Measurements from ENCODE around the gene TTC9.

The TTC9 gene

DNA sequence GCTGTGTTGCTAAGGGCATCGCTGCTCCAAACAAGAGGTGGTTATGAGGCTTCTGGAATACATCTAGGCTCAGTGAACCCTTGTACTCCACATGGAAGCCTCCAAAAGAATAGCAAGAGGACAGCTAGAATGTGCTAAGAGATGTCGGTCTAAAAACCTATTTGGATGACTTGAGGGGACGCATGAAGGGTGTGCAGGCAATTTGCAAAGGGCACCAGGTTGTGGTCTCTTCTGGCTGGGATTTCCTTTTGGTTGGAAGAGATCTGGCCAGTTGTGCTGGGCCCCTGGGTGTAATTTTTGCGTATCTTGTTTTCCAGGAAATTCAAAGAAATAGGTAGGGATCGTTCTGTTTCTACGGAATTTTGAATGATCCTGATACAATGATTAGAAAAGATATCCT is 4.2 kb downstream of the TTC9 start:
- no peak for DNase-seq (ENCODE audit: low read depth)

DNA sequence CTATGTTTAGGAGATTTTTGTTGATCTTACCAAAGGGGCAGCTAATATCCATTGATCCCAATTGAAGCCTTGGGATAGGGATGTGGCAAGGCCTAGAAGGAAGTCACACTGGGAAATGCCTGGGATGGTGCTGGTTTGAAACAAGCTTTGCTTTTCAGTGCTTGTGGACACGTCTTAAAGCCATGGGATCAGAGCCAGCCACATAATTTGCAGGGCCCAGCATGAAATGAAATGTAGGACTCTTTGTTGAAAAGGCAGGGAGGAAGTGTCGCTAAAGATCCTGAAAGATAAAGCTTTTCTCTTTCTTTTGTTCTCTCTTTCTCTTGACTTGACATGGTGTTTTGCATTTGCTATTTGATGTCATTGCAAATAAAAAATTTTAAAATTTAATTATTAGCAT is 5.0 kb downstream of the TTC9 start:
- DNase-seq (ENCODE audit: low read depth) = no peak

DNA sequence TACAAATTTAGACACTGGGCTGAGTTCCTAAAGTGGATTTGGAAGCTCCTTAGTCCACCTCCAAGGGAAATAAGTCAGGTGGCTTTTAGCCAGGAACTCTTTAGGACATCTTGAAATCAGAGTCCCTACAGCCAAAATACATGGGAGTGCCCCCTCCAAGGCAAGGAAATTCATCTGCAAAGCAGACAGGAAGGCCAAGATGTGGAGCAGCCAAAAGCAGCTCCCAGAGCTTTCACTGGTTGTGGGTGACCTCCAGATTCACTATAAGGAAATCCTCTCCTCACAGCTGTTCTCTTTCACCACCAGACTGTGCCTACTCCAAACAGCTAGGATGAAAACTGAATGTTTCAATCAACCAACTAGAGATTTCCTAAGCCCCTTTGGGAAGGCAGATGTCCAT is 6.6 kb downstream of the TTC9 start:
- DNase-seq (ENCODE audit: low read depth) = no peak

DNA sequence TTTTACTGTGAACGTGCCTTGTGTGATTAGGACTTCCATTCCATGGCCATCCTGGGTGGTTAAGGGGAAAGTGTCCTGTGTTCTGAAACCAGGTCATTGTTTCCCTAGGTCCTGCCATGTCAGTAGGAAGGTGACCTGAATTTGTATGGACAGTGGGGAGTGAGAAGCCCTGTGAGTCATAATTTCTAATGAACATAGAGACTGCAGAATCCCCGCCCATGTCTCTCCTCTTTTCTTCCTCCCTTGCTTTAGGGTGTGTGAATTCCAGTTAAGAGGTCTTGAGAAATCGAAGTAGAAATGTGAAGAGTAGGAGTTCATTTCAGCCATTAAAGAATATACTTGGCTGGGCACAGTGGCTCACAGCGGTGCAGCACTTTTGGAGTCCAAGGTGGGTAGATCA is 8.1 kb downstream of the TTC9 start:
- DNase-seq (ENCODE audit: low read depth) = no peak

DNA sequence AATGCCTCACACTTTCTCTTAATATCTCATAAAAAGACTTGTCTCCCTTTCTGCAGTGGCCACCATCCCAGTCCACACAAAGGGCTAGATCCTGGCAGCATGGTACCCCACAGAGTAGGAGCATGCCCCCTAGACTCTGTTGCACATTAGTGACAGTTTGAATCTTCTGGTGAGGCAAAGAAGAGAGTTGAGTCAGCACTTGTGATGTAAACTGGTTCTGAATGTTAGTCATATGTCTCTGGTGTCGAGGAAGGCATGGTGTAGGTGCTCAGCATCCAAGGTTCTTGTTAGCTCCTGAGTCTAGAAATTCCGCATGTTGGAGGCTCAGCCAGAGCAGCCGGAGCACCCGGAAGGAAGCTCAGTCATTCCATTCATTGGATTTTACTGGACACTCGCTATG is 9.8 kb downstream of the TTC9 start:
- no peak for DNase-seq (ENCODE audit: low read depth)

DNA sequence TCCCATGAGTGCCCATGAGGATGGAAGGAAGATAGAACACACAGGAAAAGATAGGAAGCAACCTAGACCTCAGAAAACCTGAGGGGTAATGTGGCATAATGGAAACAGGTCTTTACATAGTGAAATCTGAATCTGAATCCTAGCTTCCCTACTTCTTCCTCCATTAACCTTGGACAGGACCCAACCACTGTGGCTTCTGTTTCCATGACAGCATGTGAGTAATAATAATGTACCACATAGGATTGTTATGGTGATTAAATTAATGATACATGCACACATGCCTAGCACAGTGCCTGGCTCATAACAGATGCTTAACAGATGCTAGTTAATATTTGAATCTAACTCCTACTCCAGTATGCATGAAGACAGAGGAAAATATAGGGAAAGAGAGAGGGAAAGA is 11.2 kb downstream of the TTC9 start:
- no peak for DNase-seq (ENCODE audit: low read depth)

DNA sequence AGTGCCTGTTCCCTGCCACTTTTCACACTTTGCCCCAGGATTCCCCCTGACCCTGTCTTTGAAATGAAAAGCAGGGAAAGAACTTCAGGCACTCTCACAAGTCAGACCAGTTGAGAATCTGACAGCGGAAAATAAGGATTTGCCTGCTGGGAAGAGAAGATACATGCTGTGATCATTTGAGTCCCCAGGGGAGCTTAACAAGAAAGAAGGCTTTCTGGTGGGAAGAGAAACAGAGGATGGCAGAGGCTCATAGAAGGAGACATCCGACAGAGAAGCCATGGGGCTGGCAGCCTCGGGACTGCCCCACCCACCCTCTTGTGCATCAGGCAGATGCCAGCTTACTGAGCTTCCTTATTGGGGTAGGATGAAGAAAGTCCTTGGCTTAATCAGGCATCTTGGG is 11.9 kb downstream of the TTC9 start:
- no peak for DNase-seq (ENCODE audit: low read depth)

DNA sequence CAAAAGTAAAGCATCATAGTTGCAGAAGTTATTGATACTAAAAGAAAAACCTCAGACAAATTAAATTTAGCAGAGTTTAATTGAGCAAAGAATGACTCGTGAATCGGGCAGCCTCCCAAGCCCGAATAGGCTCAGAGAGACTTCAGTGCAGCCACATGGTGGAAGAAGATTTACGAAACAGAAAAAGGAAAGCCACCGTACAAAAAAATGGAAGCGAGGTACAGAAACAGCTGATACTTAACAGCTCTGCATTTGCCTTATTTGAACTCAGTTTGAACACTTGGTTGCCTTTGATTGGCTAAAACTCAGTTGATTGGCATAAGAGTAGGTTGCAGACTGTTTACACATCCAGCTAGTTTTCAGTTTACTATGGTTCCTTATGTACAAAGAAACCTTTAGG is 12.9 kb downstream of the TTC9 start:
- DNase-seq (ENCODE audit: low read depth) = no peak

DNA sequence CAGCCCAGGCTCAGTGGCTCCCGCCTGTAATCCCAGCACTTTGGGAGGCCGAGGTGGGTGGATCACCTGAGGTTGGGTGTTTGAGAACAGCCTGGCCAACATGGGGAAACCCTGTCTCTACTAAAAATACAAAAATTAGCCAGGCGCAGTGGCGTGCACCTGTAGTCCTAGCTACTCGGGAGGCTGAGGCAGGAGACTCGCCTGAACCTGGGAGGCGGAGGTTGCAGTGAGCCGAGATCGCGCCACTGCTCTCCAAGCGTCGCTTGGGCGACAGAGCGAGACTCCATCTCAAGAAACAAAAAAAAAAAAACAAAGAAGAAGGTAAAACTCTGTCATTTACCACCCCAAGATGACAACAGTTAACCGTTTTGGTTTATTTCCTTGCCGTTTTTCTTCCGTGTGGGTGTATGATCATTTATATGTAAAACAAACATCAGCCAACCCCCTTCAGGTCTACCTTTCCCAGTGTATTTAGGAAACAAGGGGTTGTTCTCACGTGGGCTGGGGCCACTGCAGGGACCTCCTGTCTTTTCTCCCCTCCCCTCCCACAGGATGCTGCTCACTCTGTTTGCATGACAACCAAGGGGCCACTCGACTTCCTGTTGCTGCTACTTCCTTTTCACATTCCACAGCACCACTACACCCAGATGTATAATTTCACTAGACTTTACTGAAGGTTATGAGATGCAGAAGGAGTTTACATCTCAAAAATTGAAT is 13.6 kb downstream of the TTC9 start:
- DNase-seq (ENCODE audit: low read depth) = peak; percentile 51

DNA sequence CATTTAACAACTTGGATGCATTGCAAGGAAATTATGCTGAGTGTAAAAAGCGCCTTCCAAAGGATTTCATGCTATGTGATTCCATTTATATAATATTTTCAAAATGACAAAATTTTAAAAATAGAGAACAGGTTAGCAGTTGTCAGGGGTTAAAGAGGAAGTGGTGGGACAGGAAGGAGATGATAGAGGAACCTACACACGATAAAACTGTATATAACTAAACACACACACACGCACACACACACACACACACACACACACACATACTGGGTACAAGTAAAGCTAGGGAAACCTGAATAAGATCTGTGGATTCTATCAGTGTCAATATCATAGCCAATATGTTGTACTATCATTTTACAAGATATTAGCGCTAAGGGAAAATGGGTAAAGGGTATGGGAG is 17.2 kb downstream of the TTC9 start:
- DNase-seq (ENCODE audit: low read depth) = no peak

DNA sequence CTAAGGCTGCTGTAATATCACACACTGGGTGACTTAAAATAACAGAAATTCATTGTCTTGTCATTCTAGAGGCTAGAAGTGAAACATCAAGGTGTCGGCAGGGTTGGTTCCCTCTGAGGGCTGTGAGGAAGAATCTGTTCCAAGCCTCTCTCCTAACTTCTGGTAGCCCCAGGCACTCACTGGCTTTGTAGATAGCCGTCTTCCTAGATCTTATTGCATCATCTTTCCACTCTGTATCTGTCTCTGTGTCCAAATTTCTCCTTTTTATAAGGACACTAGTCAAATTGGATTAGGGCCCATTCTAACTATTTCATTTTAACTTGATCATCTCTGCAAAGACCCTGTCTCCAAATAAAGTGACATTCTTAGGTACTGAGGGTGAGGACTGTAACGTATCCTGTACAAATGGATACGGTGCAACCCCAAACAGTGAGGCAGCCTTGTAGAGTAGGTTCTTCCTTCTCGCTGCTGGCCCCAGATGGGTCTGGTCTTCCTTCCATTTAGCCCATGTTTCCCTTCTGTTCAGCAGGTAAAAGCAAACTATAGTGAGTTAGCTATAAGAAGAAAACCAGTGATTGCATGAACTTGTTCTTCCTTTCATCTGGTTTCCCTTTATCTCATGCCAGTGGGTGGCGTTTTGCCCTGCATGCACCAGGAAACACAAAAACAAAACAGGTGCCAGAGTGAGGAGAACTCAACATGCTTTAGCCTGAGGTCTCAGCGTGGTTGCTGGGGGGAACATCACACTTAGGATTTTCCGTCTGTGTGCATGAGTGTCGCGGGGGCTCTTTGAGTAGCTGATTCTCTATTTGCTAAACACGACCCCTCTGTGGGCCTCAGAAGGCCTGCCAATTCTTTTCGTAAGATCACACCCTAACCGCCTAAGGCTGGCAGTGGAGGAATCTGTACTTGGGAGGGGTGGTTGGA is 19.5 kb downstream of the TTC9 start:
- peak; percentile 27 for DNase-seq (ENCODE audit: low read depth)

DNA sequence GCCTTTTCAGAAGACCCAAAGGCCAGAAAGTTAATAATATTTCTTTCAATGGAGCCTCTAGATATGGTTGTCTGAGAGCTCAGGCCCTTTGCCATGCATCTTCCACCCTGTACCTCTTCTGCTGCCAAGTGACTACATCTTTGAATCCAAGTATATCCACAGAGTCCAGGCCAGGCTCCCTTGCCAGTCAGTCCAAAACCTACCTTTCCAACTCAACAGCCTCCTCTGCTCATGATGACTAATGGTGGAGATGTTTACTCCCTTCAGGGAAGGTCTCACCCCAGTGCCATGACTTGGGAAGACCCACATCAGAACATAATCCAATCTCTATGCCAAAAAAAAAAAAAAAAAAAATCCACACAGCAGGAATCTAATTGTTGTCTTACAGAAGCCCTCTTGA is 20.4 kb downstream of the TTC9 start:
- no peak for DNase-seq (ENCODE audit: low read depth)

DNA sequence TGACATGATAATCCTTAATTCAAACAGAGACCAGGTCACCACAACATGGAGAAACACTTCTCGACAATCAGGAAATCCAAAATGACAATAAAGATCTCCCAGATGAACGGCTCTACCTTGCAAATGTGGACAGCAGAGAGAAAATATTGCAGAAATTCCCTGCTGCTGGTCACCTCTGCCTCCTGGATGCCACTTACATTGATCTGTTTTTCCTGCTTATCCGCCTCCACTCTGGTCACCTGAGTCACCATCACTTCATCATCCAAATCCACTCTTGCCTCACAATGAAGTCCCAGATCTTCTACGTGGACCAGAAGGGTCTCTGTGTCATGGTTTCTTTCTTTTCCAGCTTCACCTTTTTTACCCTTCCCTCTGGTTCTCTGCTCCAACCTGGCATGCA is 21.1 kb downstream of the TTC9 start:
- no peak for DNase-seq (ENCODE audit: low read depth)

DNA sequence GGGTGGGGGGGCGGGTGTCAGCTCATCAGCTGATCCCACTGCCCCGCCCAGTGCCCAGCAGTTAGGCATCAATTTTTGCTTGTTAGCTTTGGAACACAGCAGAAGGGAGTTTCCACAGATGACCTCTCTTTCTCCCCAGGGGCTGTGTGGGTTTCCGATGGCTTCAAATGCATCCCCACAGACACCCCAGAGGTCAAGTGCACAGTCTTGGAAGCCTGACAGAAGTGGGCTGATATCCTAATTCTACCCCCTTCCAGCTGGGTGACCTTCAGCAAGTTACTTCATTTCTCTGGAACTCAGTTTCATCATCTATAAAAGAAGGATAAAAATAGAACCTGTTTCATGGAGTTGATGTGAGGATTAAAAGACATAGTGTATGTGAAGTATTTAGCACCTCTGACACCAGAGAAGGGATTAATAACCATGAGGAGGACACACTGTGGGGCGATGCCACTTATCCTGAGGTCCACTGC is 22.0 kb downstream of the TTC9 start:
- no peak for DNase-seq (ENCODE audit: low read depth)

DNA sequence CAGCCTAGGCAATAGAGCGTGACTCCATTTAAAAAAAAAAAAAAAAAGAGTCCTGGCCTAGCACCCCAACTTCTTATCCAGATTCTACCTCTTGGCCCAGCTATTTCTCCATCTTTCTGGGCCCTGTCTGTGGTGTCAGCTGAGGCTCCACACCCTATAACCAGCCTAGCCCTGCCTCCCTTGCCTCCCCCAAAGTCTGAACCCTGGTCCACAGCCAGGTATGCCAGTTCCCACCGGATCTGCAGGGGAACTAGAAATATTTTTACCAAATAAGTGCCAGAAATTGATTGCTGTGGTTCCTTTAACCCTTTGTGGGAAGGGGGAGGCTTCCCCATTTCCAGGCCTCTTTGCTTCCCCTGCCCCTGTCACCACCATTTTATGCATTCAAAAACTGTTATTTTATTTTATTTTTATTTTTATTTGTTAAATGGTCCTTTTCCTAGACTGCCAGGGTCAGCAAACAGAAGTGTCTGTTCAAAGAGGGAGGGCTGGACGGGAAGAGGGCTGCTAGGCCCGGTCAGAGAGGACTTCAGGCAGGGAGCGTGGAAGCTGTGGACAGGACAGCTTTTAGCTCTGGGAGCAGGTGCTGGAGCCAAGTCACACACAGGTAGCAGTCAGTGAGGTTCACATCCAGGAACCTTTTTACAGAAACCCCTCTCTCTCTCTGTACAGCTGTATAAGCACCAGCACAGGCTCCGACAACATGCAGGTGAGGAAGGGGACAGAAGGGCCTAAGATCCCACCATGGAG is 23.2 kb downstream of the TTC9 start:
- DNase-seq (ENCODE audit: low read depth) = no peak

DNA sequence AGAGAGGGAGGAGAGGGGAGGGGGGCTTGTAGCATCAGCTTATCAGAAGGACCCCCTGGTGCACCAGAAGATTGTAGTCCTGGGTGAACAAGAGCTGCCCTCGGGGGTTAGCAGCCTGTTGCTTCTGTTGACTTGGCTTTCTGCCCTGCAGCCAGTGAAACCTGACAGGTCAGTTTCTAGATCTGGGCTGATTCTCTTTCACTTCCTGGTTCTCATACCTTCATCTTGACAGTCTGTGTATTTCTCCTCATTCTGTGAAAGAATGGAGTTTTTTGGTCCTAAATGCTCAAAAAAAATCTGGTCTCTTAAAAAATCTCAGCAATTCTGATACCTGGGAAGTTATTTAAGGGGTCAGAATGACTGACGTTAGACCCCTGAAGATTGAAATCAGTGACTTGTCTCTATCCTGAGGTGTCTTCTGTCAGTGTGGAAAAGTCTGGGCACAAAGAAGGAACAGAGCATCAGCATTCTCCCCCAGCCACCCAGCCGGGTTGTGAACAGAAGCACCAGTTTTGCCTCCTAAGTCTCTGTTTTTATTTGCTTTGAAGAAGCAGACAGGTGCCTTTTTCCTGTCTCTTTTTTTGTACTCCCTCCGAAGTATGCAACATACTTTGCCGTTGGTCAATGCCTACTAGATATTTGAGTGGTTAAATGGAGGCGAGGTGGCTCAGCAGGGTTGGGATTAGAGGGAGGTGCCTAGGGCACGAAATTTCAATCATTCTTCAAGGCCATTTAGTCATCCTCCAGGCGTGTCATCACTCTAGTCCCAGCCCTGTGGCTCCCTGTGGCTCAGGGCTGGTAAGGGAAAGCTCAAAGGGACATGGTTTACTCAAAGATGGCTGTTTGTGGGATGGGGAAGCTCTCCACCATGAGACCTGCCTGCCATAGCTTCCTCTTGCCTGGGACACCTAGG is 24.0 kb downstream of the TTC9 start:
- DNase-seq (ENCODE audit: low read depth) = no peak

DNA sequence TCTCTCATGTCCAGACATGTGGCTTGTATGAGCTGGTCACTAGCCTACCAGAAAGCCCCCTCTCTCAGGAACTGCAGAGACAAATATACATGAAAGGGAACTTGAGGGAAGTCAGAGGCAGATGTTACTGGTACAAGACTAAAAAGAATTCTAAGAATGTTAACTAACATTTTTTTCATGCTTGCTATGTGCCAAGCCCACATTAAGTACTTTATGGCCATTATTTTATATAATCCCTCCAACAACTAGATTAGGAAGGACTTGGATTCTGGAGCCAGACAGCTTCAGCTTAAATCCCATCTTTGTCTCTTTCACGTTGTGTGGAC is 24.6 kb downstream of the TTC9 start:
- DNase-seq (ENCODE audit: low read depth) = no peak

DNA sequence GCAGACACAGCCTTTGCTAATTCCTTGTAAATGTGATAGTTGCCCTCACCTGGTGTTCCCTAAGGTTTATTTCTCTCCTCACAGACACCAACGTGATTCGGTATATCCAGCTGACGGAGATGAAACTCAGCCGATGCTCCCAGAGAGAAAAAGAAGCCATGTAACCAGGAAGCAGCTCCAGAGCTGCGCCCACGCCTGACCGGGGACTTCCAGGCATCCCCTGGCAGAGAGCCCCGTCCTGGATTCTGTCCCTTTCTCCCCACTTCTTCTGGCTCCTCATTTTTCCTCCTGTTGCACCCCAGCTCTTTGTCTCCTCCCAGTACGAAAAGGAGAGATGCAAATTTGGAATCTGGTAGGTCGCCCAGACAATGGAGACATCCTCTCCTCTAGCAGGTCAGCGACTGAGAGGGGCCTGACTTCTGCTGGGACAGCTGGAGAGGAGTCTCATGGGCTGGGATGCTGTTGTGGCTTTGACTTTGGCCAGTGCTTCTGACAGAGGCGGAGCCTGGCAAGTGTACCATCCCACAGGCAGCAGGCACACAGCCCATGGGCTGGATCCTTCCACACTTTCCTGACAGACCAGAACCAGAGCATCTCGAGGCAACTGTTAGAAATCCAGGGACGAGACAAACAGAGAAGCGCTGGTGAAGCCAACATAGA is 29.4 kb downstream of the TTC9 start:
- DNase-seq (ENCODE audit: low read depth) = no peak

DNA sequence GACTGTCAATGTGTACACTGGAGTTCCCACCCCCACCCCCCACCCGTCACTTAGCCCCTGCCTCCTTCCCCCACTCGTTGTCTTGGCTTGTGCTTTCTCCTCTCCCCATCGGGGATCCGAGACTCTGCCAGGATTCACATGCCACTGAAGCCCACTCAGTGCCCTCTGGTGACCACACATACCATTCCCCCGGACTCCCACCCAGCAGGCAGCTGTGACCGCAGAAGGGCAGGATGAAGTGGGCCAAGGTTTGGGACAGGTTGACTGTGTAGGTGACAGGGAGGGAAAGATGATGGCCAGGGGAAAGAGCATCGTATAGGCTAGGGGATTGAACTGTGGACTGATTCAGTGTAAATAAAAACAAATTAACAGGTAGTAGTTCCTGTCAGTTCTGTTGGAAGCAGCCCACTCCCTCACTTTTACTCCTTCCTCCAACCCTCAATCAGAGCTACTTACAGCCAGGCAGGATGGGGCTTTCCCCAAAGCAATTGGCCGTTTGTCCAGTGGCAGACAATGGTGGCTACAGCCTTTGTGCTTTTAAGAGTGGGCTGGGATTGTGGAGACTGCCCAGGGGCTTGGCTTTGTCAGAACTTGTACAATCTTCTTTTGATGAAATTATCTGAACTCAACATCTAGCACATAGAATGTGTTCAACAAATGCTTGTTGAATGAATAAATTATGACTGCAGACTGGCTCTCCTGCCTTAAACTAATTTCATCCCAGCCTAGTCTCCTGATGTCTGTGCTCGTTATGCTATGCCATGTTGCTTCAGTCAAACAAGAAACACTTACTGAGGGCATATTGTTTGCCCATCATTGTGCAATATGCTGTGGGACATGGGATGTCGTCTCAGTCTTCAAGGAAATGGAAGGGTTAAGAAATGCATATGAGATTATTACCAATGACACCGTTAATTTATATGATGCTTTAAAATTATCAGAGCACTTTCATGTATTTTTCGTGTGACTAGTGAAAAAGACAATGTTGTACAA is 30.2 kb downstream of the TTC9 start:
- no peak for DNase-seq (ENCODE audit: low read depth)

DNA sequence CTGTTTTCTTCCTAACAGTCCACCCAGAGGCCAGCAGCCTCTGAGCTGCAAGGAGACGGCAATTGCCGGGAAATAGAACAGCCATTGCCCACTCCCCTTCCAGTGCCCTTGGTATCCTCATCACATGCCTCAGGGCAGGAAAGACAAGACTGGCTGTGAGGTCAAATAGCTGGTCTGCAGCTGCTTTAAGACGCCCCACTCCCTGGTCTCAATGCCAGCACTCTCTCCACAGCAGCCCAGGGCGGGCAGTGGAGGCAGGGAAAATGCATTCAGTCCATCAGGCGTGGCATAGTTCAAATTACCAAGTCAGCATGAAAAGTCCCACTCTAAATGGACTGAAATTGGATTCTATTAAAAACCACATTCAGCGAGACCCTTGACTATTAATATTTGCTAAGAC is 35.6 kb downstream of the TTC9 start:
- no peak for DNase-seq (ENCODE audit: low read depth)
